Astrocyte (in vitro differentiated cells and primary cell): Measurements from ENCODE around the gene CTNND1. TPM values are rescaled to one million over a fixed set of nuclear protein-coding genes. Genes with fewer than 3 reads are reported as not detected.

Experiments used
- DNase-seq: peaks from one replicate; pipeline ENCODE4 v3.0.0-alpha.2; 2010; ENCODE audit warnings: low read depth
- FAIRE-seq: peaks from 2 replicates; lab custom pipeline; 2011; peaks lifted over from hg19 to GRCh38; lab: Jason Lieb, UNC
- H2AFZ ChIP-seq: 2 replicates; pipeline ENCODE4 v1.6.0; 2012; ENCODE audit warnings: low read depth, low read length, inconsistent platforms
- H3K27ac ChIP-seq: 2 replicates; pipeline ENCODE4 v1.5.1; 2011; ENCODE audit warnings: low read depth, low read length, inconsistent platforms
- H3K27me3 ChIP-seq: 2 replicates; pipeline ENCODE4 v1.6.0; 2011; ENCODE audit warnings: low read length, inconsistent platforms; ENCODE audit not compliant: insufficient read depth
- H3K36me3 ChIP-seq: 2 replicates; pipeline ENCODE4 v1.5.1; 2011; ENCODE audit warnings: low read length, inconsistent platforms; ENCODE audit not compliant: insufficient read depth
- H3K4me1 ChIP-seq: 2 replicates; pipeline ENCODE4 v1.5.1; 2011; ENCODE audit warnings: low read length, inconsistent platforms; ENCODE audit not compliant: insufficient read depth
- H3K4me2 ChIP-seq: 2 replicates; pipeline ENCODE4 v1.6.0; 2012; ENCODE audit warnings: low read length, inconsistent platforms
- H3K4me3 ChIP-seq: 2 replicates; pipeline ENCODE4 v1.5.1; 2011; ENCODE audit warnings: low read depth, mild to moderate bottlenecking, low read length, inconsistent platforms; ENCODE audit not compliant: insufficient read depth
- H3K79me2 ChIP-seq: 2 replicates; pipeline ENCODE4 v1.6.0; 2012; ENCODE audit warnings: mild to moderate bottlenecking, low read length, inconsistent platforms; ENCODE audit not compliant: insufficient read depth
- H3K9ac ChIP-seq: 2 replicates; pipeline ENCODE4 v1.6.0; 2012; ENCODE audit warnings: mild to moderate bottlenecking, low read length, inconsistent platforms
- H3K9me3 ChIP-seq: 2 replicates; pipeline ENCODE4 v1.5.1; 2012; ENCODE audit warnings: low read depth, mild to moderate bottlenecking, low read length, inconsistent platforms; ENCODE audit not compliant: insufficient read depth
- H4K20me1 ChIP-seq: 2 replicates; pipeline ENCODE4 v1.6.0; 2012; ENCODE audit warnings: low read length, inconsistent platforms; ENCODE audit not compliant: insufficient read depth
- H3K27ac Mint-ChIP-seq: one replicate; pipeline ENCODE4 v1.8.0; 2021; ENCODE audit warnings: mild to moderate bottlenecking, mixed read lengths; ENCODE audit not compliant: unreplicated experiment
- H3K27me3 Mint-ChIP-seq: one replicate; pipeline ENCODE4 v1.8.0; 2021; ENCODE audit warnings: low read depth, mixed read lengths; ENCODE audit not compliant: unreplicated experiment
- H3K36me3 Mint-ChIP-seq: one replicate; pipeline ENCODE4 v1.8.0; 2021; ENCODE audit warnings: low read depth, mixed read lengths; ENCODE audit not compliant: unreplicated experiment
- H3K4me1 Mint-ChIP-seq: one replicate; pipeline ENCODE4 v1.8.0; 2021; ENCODE audit warnings: low read depth, mixed read lengths; ENCODE audit not compliant: unreplicated experiment
- H3K4me3 Mint-ChIP-seq: one replicate; pipeline ENCODE4 v1.8.0; 2021; ENCODE audit warnings: mild to moderate bottlenecking, moderate library complexity, mixed read lengths; ENCODE audit not compliant: unreplicated experiment
- H3K9me3 Mint-ChIP-seq: one replicate; pipeline ENCODE4 v1.8.0; 2021; ENCODE audit warnings: mild to moderate bottlenecking, mixed read lengths; ENCODE audit not compliant: unreplicated experiment
- CTCF ChIP-seq: IDR thresholded peaks from 2 replicates; pipeline ENCODE4 v1.5.1; 2011; ENCODE audit warnings: low read depth, mild to moderate bottlenecking, inconsistent platforms, low read length, moderate library complexity; ENCODE audit not compliant: insufficient read depth
- EZH2 ChIP-seq: IDR thresholded peaks from 2 replicates; pipeline ENCODE4 v1.6.1; 2012; ENCODE audit warnings: mild to moderate bottlenecking, low read length, inconsistent platforms; ENCODE audit not compliant: insufficient read depth
- total RNA-seq: library from RNA; stranded (reverse); gene quantifications from 2 replicates; pipeline ENCODE4 v1.2.1, GENCODE V29; 2021

CTNND1 gene
- total RNA-seq, 1 donor from 2014 or later = 235 TPM

DNA sequence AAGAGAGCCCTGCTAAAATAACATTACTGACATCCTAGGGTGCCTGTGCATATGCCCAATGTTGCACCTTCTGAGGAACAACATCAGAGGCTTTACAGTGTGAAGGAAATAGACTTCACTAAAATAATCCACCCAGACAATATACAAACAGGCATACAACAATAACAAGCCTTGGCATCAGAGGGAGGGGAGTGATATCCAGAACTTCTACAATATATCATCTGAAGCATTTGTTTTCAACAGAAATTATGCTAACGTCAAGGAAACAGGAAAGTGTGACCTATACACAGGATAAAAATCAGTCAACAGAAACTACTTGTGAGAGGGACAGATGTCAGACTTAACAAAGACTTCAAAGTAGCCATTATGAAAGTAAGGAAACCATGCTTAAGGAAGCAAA, 81.3 kb downstream of the CTNND1 start:
- TF ChIP-seq EZH2 = no peak
- no peak for TF ChIP-seq CTCF
- H3K4me1 Mint-ChIP-seq = no peaks in the 10 kb centered on the region

GRCh38 chr11:57867966-57868365, 106.4 kb downstream of the CTNND1 start:
- no peak overlapping the region for H3K4me3 ChIP-seq
- no peaks in the 10 kb centered on the region for H3K9me3 ChIP-seq
- H3K27me3 ChIP-seq = no peaks in the 10 kb centered on the region
- no peaks in the 10 kb centered on the region for H3K36me3 ChIP-seq
- Mint-ChIP-seq H3K36me3 (peaks cover 3% of the 10 kb centered on the region), H3K9me3 (no peaks in the 10 kb centered on the region), H3K4me3 (no peak overlapping the region), H3K27ac (no peak overlapping the region), H3K4me1 (peaks cover 2% of the 10 kb centered on the region), H3K27me3 (peaks cover 7% of the 10 kb centered on the region)
- DNase-seq (no peak), FAIRE-seq (no peak)
- H3K4me1 ChIP-seq = no peaks in the 10 kb centered on the region
- H3K27ac ChIP-seq = no peak overlapping the region
- H2AFZ ChIP-seq = no peak overlapping the region
- TF ChIP-seq EZH2 (no peak), CTCF (no peak)
- no peaks in the 10 kb centered on the region for H3K79me2 ChIP-seq
- no peaks in the 10 kb centered on the region for H4K20me1 ChIP-seq
- no peak overlapping the region for H3K4me2 ChIP-seq
- H3K9ac ChIP-seq = no peak overlapping the region

More for the DNA sequence above, 81.3 kb downstream of the CTNND1 start:
- H3K9ac ChIP-seq = no peak overlapping the region
- Mint-ChIP-seq H3K27ac (no peak overlapping the region), H3K9me3 (peaks cover 12% of the 10 kb centered on the region), H3K36me3 (peaks cover 11% of the 10 kb centered on the region), H3K4me3 (no peak overlapping the region), H3K27me3 (no peaks in the 10 kb centered on the region)
- no peak overlapping the region for H3K4me2 ChIP-seq
- H3K9me3 ChIP-seq = no peaks in the 10 kb centered on the region
- no peak for FAIRE-seq
- H2AFZ ChIP-seq = no peak overlapping the region
- H4K20me1 ChIP-seq = no peaks in the 10 kb centered on the region
- no peak for DNase-seq
- H3K27ac ChIP-seq = no peak overlapping the region
- H3K27me3 ChIP-seq = no peaks in the 10 kb centered on the region
- no peaks in the 10 kb centered on the region for H3K79me2 ChIP-seq
- no peaks in the 10 kb centered on the region for H3K4me1 ChIP-seq
- H3K4me3 ChIP-seq = no peak overlapping the region
- H3K36me3 ChIP-seq = no peaks in the 10 kb centered on the region

- no peak overlapping the region for H3K27ac Mint-ChIP-seq
- Histone ChIP-seq H3K27me3 (no peaks in the 10 kb centered on the region), H3K79me2 (no peaks in the 10 kb centered on the region), H4K20me1 (no peaks in the 10 kb centered on the region), H3K9ac (no peak overlapping the region), H3K27ac (no peak overlapping the region), H3K36me3 (no peaks in the 10 kb centered on the region), H3K9me3 (no peaks in the 10 kb centered on the region), H3K4me3 (no peak overlapping the region), H2AFZ (no peak overlapping the region), H3K4me1 (no peaks in the 10 kb centered on the region), H3K4me2 (no peak overlapping the region)
- no peak overlapping the region for H3K4me3 Mint-ChIP-seq
- H3K9me3 Mint-ChIP-seq = no peaks in the 10 kb centered on the region
- peaks cover 7% of the 10 kb centered on the region for H3K27me3 Mint-ChIP-seq
- DNase-seq (no peak), FAIRE-seq (no peak)
- peaks cover 4% of the 10 kb centered on the region for H3K4me1 Mint-ChIP-seq
- H3K36me3 Mint-ChIP-seq = peaks cover 3% of the 10 kb centered on the region
- TF ChIP-seq CTCF = no peak
- TF ChIP-seq EZH2 = no peak
These were observed 106.9 kb downstream of the CTNND1 start for GRCh38 chr11:57868491-57868890.

Other genes starting within 250 kb of the CTNND1 start
- 3.5 and 4.5 TPM in 2 replicates for gene SLC43A1, start 246.1 kb upstream of the CTNND1 start, total RNA-seq
- gene TIMM10, start 231.0 kb upstream of the CTNND1 start, total RNA-seq = 56.1 and 60.3 TPM in 2 replicates
- not detected in 2 replicates for gene SMTNL1, start 224.2 kb upstream of the CTNND1 start, total RNA-seq
- 159 and 182 TPM in 2 replicates for gene UBE2L6, start 194.1 kb upstream of the CTNND1 start, total RNA-seq
- gene SERPING1, start 164.1 kb upstream of the CTNND1 start, total RNA-seq = 62.5 and 92.1 TPM in 2 replicates
- gene YPEL4, start 111.9 kb upstream of the CTNND1 start, total RNA-seq = 0.09 and 0.62 TPM in 2 replicates
- 19.1 and 21.4 TPM in 2 replicates for gene CLP1, start 104.0 kb upstream of the CTNND1 start, total RNA-seq
- 89.8 and 94.7 TPM in 2 replicates for gene ZDHHC5, start 93.7 kb upstream of the CTNND1 start, total RNA-seq
- gene MED19, start 49.6 kb upstream of the CTNND1 start, total RNA-seq = 21.6 and 23.5 TPM in 2 replicates
- 88.0 and 91.5 TPM in 2 replicates for gene TMX2, start 49.2 kb upstream of the CTNND1 start, total RNA-seq
- gene SELENOH, start 20.3 kb upstream of the CTNND1 start, total RNA-seq = 94.3 and 123 TPM in 2 replicates
- gene BTBD18, start 10.0 kb upstream of the CTNND1 start, total RNA-seq = not detected in 2 replicates